ENCODE data around the gene ARMH1. TPM values are rescaled to one million over a fixed set of nuclear protein-coding genes. Genes with fewer than 3 reads are reported as not detected.
A peak's percentile ranks its signal among the peaks of the same experiment; 100 is the strongest.
"Not testable (repeated sequence)": the region's sequence is repeated elsewhere in the genome, so short reads cannot be mapped to it uniquely, and the experiment has no call there.

The ARMH1 gene
- total RNA-seq, 1 donor from 2014 or later, result 0.13 TPM

- no peak for DNase-seq (ENCODE audit: low read depth in 2 of 2)
These were observed 19.4 kb downstream of the ARMH1 start for GRCh38 chr1:44693900-44694299.

- DNase-seq (ENCODE audit: low read depth in 2 of 2), result no peak
These were observed 20.5 kb downstream of the ARMH1 start for GRCh38 chr1:44694863-44695478.

GRCh38 chr1:44695671-44696070, 21.2 kb downstream of the ARMH1 start:
- no peak for DNase-seq (ENCODE audit: low read depth in 2 of 2)

- DNase-seq (ENCODE audit: low read depth in 2 of 2), result no peak
These were observed 21.6 kb downstream of the ARMH1 start for GRCh38 chr1:44696101-44696500.

GRCh38 chr1:44696789-44697345, 22.4 kb downstream of the ARMH1 start:
- no peak for DNase-seq (ENCODE audit: low read depth in 2 of 2)

GRCh38 chr1:44698138-44698537, 23.6 kb downstream of the ARMH1 start:
- no peak for DNase-seq (ENCODE audit: low read depth in 2 of 2)

- not testable (repeated sequence) for DNase-seq (ENCODE audit: low read depth in 2 of 2)
These were observed 24.9 kb downstream of the ARMH1 start for GRCh38 chr1:44699375-44699774.

GRCh38 chr1:44700573-44700972, 26.1 kb downstream of the ARMH1 start:
- DNase-seq (ENCODE audit: low read depth in 2 of 2), result no peak

- no peak for DNase-seq (ENCODE audit: low read depth in 2 of 2)
These were observed 26.6 kb downstream of the ARMH1 start for GRCh38 chr1:44701141-44701573.

GRCh38 chr1:44705470-44705869, 31.0 kb downstream of the ARMH1 start:
- no peak for DNase-seq (ENCODE audit: low read depth in 2 of 2)

GRCh38 chr1:44705938-44706337, 31.4 kb downstream of the ARMH1 start:
- no peak for DNase-seq (ENCODE audit: low read depth in 2 of 2)

- peak in 1 of 2 donors; percentile 23 for DNase-seq (ENCODE audit: low read depth in 2 of 2)
These were observed 32.8 kb downstream of the ARMH1 start for GRCh38 chr1:44707112-44707881.

GRCh38 chr1:44707959-44708831, 33.7 kb downstream of the ARMH1 start:
- peak; percentile 31 to 58 for DNase-seq (ENCODE audit: low read depth in 2 of 2)

- DNase-seq (ENCODE audit: low read depth in 2 of 2), result no peak
These were observed 38.8 kb downstream of the ARMH1 start for GRCh38 chr1:44713321-44713781.

GRCh38 chr1:44714532-44714931, 40.0 kb downstream of the ARMH1 start:
- no peak for DNase-seq (ENCODE audit: low read depth in 2 of 2)

GRCh38 chr1:44714944-44715571, 40.5 kb downstream of the ARMH1 start:
- DNase-seq (ENCODE audit: low read depth in 2 of 2), result peak; percentile 46 to 72

GRCh38 chr1:44717156-44717555, 42.6 kb downstream of the ARMH1 start:
- no peak for DNase-seq (ENCODE audit: low read depth in 2 of 2)

GRCh38 chr1:44717653-44718052, 43.1 kb downstream of the ARMH1 start:
- DNase-seq (ENCODE audit: low read depth in 2 of 2), result no peak

- no peak for DNase-seq (ENCODE audit: low read depth in 2 of 2)
These were observed 43.6 kb downstream of the ARMH1 start for GRCh38 chr1:44718091-44718490.

GRCh38 chr1:44719318-44719717, 44.8 kb downstream of the ARMH1 start:
- DNase-seq (ENCODE audit: low read depth in 2 of 2), result no peak

- no peak for DNase-seq (ENCODE audit: low read depth in 2 of 2)
These were observed 45.8 kb downstream of the ARMH1 start for GRCh38 chr1:44720281-44720680.

Data from dermis microvascular lymphatic vessel endothelial cell (primary cell).